Head of caudate nucleus (tissue), 42 donors: ENCODE results near the gene GPR32.
A peak's percentile ranks its signal among the peaks of the same experiment; 100 is the strongest.
"Not testable (repeated sequence)": the region's sequence is repeated elsewhere in the genome, so short reads cannot be mapped to it uniquely, and the experiment has no call there.

Experiments
- DNase-seq, 42 donors: peaks; one replicate each; pipeline versions ENCODE4 v3.0.0 to v3.0.0-alpha.2; 2020 to 2021; ENCODE audit warnings: mixed read lengths in 7 of 42
- intact Hi-C: fragments of 100-400 bp; cut with DNase I; formaldehyde crosslinking; loops from one replicate; pipeline ENCODE4 v1.15.0; 2022

GPR32 gene

DNA sequence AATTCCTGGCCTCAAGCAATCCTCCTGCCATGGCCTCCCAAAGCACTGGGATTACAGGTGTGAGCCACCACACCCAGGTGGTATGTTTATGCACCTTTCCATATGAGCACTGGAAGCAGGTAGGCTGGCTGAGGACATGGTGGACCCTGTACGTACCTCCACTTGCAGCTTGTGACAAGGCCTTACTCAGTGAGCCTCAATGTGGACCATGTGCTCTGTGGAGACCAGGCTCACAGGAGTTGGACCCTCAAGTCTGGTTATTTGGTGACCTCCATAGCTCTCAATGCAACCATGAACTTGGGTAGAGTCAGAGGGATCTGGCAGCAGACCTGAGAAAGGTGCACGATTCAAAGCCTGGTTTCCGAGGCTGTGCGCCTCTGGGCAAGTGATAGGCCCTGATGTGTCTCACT lies 25.4 kb downstream of the GPR32 start:
- no peak for DNase-seq
- intact Hi-C loops, result no loop called here

- no peak for DNase-seq
- intact Hi-C loops, result no loop called here
Measured at GRCh38 chr19:50796128-50796633, 25.9 kb downstream of the GPR32 start.

DNA sequence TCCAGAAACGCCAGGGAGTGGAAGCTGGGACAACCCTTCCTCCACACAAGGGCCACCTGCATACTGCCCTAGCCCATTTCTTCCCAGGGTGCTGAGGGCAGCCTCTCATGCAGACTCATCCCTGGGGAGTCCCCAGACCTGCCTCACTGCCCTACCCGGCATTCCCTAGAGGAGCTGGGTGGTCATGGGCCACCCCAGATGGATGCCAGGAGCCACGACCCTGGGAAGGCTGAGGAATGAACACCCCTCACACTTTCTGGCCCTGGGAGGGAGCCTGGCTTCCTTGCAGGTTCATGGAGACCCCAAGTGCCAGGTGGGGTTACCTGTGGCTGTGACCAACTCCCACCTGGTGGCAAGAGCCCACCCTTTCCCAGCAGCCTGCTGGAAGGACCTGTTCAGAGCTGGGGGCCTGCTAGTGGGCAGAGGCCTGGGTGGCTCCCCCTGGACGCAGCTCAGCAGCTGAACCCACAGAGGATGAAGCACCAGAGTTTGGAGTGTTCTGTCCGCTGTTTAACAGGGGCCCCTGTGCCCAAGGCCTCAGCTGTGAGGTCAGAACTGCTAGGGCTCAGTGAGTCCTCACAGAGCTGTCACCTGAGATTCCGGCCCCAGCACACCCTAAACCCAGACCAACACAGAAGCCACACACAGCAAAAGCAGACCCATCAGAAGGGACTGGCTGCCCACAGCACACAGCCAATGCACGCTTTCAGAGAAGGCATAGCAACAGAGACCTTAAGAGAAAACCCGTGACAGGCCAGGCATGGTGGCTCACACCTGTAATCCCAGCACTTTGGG lies 26.6 kb downstream of the GPR32 start:
- intact Hi-C loops, result no loop called here

GRCh38 chr19:50797429-50797780 lies 27.1 kb downstream of the GPR32 start:
- no peak for DNase-seq
- intact Hi-C loops, result no loop called here

More for the DNA sequence above, 26.6 kb downstream of the GPR32 start:
- no peak for DNase-seq

DNA sequence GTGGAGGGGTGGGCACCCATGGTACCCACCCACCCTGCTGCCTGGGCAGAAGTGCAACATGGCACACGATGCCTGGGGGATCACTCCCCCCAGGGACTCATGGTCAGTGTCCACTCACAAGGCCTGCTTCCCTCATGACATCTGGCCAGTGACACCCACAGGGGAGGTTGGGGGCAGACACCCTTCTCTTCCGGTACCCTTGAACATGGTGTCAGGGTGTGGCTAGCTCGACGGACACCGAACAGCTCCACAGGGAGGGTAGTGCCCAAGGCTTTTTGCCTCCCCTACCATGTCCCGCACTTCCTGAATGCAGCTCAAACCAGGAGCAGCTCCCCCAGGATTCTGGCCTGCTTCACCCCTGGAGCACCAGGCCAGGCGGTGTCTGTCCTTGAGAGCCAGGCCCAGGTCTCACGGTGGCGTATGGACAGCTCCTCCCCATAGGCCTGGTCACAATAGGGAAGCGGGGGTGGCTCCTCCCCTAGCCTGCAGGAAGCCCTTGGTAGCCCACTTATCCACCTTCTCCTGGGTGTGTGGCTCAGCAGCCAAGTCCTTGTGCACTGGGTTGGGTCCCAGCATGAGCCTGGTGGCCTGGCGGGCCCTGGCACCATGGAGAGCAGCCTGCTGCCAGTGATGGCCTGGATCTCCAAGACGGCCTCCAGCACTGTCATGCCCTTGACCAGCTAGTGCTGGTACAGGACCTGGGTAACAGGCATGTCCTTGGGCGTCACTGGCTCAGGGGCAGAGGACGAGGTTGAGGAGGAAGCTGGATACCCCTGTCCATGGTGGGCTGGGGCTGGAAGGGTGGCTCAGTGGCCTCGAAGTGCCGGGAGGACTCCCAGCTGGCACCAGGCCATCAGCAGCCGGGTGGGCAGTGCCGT lies 27.8 kb downstream of the GPR32 start:
- DNase-seq, result no peak
- intact Hi-C loops, result no loop called here

GRCh38 chr19:50798659-50799546 lies 28.6 kb downstream of the GPR32 start:
- DNase-seq, result no peak
- intact Hi-C loops, result no loop called here

DNA sequence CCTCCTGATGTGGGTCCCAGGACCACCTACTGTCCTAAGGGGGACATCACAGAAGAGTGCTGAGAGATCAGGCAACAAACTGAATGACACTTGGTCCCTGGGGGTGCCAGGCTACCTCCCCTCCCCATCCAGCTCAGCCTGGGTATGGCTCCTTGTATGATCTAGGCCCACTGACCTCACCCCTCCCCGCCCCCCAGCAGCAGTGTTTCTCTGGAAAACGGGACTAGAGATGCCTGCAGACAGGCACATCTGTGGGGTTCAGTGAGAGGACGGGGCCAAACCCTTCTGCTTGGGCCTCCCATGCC lies 29.2 kb downstream of the GPR32 start:
- intact Hi-C loops, result no loop called here

DNA sequence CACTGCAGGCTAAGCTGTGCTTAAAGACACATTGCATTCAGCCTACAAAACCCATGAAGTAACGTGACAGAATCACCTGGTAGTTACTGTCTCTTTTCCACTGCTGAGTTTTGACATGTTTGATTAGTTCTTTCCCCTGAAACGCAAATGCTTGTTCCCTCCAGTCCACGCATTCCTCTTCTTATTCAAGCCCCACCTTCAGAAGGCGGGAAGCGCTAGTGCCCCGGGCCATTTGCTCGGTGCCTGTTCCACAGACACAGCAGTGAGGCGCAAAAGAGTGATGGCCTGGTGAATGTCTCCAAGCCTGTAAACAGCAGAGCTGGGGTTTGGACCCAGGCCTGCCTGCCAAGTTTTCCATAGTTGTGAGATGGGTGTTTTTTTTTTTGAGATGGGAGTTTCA lies 30.8 kb downstream of the GPR32 start:
- DNase-seq, result no peak
- intact Hi-C loops, result no loop called here

More for the DNA sequence above, 29.2 kb downstream of the GPR32 start:
- DNase-seq, result no peak

DNA sequence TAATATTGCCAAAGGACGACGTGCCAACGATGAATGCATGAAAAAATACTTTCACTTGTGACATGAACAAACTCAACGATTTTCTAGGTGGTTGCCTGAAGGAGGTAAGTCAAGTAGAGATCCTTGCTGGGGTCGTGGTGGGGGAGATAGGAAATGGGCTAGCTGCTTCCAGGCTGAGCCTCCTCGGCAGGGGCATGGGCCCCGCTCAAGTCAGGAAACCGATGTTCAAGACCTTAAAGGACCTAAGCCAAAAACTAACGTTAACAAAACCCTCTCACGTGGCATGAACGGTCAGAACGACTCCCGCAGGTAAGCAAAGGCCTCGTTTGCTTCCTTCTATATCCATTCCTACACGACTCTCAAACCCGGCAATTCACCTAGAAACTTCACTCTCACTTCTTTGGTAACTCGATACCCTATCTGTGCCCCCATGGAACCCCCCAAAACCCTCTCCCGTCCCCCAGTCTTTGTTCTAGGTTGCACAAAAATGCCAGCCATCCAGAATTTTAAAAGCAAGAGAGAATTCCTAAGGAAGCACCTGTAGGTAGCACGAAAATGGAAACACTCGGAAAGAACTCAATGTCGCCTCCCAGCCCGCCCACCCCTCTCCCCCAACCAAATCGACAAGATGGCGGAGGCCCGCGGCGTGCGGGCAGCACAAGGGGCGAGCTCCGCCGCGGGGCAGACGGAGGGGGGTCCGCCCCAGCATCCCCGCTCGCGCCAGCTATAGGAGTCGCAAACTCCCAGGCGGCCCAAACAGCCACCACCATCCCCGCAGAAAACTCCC lies 33.6 kb downstream of the GPR32 start:
- peak in 1 of 42 donors; percentile 14 for DNase-seq
- intact Hi-C loops, result no loop called here

DNA sequence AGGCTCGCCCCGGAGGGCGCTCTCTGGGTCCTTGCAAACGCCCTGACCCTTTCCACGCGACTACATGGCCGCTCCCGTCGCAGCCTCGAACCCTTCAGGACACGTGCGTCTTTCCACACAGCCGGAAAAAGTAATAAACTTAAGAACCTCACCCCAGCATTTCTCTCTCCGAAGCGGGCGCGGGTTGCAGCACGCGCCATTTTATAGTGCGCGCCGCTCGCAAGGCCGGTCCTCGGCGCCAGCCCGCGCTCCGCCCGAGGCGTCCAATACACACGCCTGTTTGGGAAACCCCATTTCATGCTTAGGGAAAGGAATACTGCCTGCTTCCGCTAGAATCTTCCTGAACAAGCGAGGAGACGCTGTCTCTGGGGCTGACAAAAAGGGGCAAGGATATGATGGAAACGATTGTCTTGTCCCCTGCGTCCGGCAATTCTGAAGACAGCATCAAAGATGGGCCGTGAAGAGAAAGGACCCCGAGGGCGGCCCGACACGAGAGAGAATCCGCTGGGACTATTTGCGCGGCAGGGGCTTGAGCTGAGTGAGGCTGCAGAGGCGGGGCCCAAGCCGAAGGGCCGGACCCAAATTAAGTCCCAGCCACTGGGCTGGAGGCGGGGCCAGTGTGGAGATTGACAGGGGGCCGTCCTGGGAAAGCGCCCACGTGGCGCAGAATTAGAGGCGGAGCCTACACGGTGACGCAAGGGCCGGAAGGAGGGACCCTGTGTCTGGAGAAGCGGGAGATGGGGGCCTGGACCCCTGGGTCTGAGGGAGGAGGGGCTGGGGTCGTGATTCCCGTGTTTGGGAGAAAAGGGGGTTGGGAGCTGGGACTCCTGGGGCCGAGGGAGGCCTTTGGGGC lies 34.4 kb downstream of the GPR32 start:
- intact Hi-C loops, result no loop called here
- DNase-seq, result peak; percentile 93 to 99 (median 99)

DNA sequence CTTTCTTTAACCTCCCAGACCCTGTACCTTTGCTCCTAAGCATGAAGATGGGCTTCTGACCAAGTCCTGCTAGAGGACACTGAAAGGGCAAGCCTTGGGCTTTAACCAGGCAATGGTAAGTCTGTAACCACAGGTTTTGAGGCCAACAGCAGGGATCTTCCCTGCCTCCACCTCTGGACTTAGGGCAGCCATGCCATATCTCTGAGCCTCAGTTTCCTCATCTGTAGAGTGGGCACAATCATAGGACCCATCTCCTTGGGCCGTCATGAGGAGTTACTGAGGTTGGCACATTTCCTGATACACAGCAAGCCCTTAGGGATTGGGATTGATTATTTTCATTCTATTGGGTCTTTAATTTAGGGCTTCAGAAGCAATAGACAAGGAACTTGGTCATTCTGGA lies 38.6 kb downstream of the GPR32 start:
- intact Hi-C loops, result no loop called here
- DNase-seq, result no peak

DNA sequence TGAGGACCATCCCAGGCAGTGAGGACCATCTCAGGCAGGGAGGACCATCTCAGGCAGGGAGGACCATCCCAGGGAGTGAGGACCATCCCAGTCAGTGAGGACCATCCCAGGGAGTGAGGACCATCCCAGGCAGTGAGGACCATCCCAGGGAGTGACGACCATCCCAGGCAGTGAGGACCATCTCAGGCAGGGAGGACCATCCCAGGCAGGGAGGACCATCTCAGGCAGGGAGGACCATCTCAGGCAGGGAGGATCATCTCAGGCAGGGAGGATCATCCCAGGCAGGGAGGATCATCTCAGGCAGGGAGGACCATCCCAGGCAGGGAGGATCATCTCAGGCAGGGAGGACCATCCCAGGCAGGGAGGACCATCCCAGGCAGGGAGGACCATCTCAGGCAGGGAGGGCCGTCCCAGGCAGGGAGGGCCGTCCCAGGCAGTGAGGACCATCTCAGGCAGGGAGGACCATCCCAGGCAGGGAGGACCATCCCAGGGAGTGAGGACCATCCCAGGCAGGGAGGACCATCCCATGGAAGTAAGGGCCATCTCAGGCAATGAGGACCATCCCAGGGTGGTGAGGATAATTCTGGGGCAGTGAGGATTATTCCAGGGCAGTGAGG lies 41.5 kb downstream of the GPR32 start:
- intact Hi-C loops, DNase-seq: not testable (repeated sequence)

DNA sequence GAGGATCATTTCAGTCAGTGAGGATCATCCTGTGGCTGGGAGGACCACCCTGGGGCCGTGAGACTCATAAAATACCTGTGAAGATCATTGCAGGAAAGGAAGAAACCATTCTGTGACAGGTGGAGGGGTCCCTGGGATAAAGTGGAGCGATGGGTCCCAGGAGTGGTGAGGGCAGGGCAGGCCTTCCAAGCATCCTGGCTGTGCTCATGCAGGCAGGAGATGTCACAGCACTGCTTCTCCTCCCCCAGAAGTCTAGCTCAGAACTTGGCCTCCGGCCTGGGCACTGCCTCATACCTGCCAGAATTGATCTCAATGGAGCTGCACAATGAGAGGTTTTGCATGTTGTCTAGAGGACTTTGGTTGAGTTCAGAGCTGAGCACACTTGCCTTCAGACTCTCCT lies 42.2 kb downstream of the GPR32 start:
- intact Hi-C loops, result no loop called here
- DNase-seq, result no peak

GRCh38 chr19:50814883-50815282 lies 44.6 kb downstream of the GPR32 start:
- intact Hi-C loops, result no loop called here
- DNase-seq, result no peak

GRCh38 chr19:50815439-50815838 lies 45.2 kb downstream of the GPR32 start:
- DNase-seq, result no peak
- intact Hi-C loops, result no loop called here

- intact Hi-C loops, result no loop called here
Measured at GRCh38 chr19:50817941-50818858, 47.9 kb downstream of the GPR32 start.

More at GRCh38 chr19:50817941-50818858, 47.9 kb downstream of the GPR32 start:
- DNase-seq, result peak in 2 of 42 donors; percentile 18 to 31
